Activated CD8-positive, alpha-beta memory T cell treated with anti-CD3 and anti-CD28 coated beads, Interleukin-2, amount 50 U/mL, for 4 hours (primary cell): ENCODE data around the gene CREG2.
"Not testable (repeated sequence)": the region's sequence is repeated elsewhere in the genome, so short reads cannot be mapped to it uniquely, and the experiment has no call there.

Source experiments
- DNase-seq: peaks from one replicate; pipeline ENCODE4 v3.0.0-alpha.2; 2020

The CREG2 gene

GRCh38 chr2:101341421-101341820, 45.9 kb downstream of the CREG2 start:
- peak; percentile 24 for DNase-seq

GRCh38 chr2:101340141-101340551, 47.2 kb downstream of the CREG2 start:
- no peak for DNase-seq

- no peak for DNase-seq
These were observed 47.9 kb downstream of the CREG2 start for GRCh38 chr2:101339266-101339880.

GRCh38 chr2:101337877-101338276, 49.4 kb downstream of the CREG2 start:
- no peak for DNase-seq

- no peak for DNase-seq
These were observed 54.2 kb downstream of the CREG2 start for GRCh38 chr2:101332885-101333766.

- no peak for DNase-seq
These were observed 56.1 kb downstream of the CREG2 start for GRCh38 chr2:101331202-101331601.

GRCh38 chr2:101330253-101330933, 56.9 kb downstream of the CREG2 start:
- DNase-seq: peak; percentile 44

GRCh38 chr2:101329026-101329425, 58.3 kb downstream of the CREG2 start:
- DNase-seq: no peak

- DNase-seq: no peak
These were observed 58.8 kb downstream of the CREG2 start for GRCh38 chr2:101328474-101329007.

GRCh38 chr2:101327863-101328394, 59.4 kb downstream of the CREG2 start:
- DNase-seq: no peak

- DNase-seq: no peak
These were observed 61.9 kb downstream of the CREG2 start for GRCh38 chr2:101325425-101325824.

- DNase-seq: not testable (repeated sequence)
These were observed 70.7 kb downstream of the CREG2 start for GRCh38 chr2:101316568-101316967.

- no peak for DNase-seq
These were observed 75.6 kb downstream of the CREG2 start for GRCh38 chr2:101311696-101312017.

GRCh38 chr2:101310834-101311695, 76.2 kb downstream of the CREG2 start:
- DNase-seq: no peak

- no peak for DNase-seq
These were observed 77.0 kb downstream of the CREG2 start for GRCh38 chr2:101310090-101310833.

- peak; percentile 92 for DNase-seq
These were observed 78.7 kb downstream of the CREG2 start, which contains the start of gene RNF149 for GRCh38 chr2:101308432-101309210. TSS of gene RNF149 (minus strand) at chr2:101308701. CDS start at chr2:101308588, 113 bp downstream.

GRCh38 chr2:101307950-101308431, 79.3 kb downstream of the CREG2 start:
- peak; percentile 39 for DNase-seq

- DNase-seq: no peak
These were observed 79.8 kb downstream of the CREG2 start for GRCh38 chr2:101307503-101307902.

- DNase-seq: peak; percentile 20
These were observed 80.9 kb downstream of the CREG2 start for GRCh38 chr2:101306410-101306809.

GRCh38 chr2:101305492-101306078, 81.7 kb downstream of the CREG2 start:
- no peak for DNase-seq
